Fibroblast of skin of abdomen (primary cell): ENCODE data around the gene USP34.
A peak's percentile ranks its signal among the peaks of the same experiment; 100 is the strongest.
"Not testable (repeated sequence)": the region's sequence is repeated elsewhere in the genome, so short reads cannot be mapped to it uniquely, and the experiment has no call there.

Experiments used
- DNase-seq: peaks from one replicate; pipeline ENCODE4 v3.0.0-alpha.2; 2013

Gene USP34

DNA sequence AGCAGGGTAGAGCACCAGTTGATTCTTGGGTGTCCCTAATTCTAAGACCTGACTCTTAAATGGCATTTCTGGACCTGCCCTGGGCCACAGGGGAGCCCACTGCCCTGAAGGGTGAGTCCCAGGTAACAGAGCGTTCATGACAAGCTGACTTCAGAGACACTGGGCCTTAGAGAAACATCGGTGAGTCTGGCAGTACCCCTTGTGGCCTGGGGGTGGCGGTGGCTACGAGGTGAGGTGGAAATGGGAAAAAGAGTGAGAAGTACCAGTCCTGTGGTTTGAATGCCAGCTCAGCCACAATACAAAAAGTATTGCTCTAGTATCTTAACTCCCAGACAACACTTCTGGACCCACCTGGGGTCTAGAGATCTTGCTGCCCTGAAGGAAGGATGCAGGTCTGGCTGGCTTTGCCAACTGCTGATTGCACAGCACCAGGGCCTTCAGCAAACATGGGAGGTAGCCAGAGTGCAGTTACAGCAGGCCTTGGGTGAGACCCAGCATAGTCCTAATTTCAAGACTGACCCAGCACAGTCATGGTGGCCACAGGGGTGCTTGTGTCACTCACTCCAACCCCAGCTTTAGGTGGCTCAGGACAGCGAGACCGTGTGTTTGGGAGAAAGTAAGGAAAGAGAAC, 44.5 kb downstream of the USP34 start:
- peak; percentile 10 for DNase-seq

DNA sequence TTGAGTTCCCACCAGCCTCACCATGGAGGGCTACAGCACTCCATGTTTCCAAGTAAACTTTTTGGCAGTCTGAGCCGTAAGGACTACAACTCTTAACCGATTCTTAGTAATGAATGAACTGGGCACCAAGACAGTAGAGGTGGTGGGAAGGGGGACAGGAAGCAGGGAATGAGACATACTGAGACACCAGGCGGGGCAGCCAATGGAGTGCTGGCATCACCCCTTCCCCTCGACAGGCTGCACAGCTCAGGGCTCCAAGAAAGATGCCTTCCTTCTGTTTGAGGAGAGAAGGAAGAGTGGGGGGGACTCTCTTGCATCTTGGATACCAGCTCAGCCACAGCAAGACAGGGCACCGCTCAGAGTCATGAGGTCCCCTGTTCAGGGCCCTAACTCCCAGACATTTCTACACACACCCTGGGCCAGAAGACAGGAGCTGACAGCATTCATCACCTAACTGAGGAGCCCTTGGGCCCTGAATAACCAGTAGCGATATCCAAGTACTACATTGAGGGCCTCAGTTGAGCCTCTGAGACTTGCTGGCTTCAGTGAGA, 45.2 kb downstream of the USP34 start:
- no peak for DNase-seq

DNA sequence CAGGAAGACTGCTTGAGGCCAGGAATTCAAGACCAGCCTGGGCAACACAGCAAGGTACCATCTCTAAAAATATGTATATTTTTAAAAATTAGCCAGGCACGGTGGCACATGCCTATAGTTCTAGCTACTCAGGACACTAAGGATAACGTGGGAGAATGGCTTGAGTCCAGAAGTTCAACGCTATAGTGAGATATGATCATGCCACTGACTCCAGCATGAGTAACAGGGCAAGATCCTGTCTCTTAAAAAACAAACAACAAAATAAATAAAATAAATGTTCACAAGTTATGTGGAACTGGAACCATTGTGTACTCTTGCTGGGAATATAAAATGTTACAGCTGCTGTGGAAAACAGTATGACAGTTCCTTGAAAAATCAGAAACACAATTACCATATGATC, 47.2 kb downstream of the USP34 start:
- no peak for DNase-seq

DNA sequence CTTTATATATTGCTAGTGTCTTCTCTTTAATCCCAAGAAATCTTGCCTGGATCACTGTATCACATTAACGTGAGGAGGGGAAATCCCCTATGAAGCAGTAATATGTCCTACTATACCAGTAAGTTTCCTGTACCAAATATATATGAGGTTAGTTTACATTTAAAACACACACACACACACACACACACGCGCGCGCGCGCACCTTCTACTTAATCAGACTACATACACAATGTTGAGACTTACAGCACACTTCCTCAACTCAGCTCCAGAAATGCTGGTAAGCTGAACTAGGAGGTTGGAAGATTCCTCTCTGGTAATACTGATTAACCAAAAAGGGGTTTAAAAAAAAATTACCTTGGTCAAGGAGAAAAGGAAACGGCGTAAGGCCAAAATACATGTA, 49.3 kb downstream of the USP34 start:
- no peak for DNase-seq

DNA sequence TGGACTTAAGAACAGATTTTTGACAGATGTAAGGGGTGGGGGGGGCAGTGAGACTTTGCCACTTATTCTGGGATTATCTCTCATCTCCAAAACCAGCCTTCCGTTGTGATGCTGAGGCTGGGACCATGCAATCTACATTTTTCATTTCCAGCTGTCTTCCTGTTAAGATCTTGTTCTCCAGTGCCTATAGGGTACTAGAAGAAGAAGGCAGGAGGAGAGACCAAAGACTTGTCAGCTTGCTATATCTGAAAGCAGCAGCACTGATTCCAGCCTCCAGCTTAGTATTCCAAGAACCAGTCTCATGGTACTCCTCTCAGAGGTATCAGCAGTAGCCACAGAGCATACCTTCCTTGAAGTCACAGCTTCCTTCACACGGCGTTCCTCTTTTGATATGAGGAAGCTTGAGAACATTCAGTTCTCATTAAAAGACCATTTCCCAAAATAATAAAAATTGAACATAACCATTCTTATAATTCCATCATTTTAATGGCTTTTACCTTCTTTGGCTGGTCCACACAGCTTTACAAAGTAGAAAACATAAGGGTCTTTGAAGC, 49.8 kb downstream of the USP34 start:
- DNase-seq: no peak

DNA sequence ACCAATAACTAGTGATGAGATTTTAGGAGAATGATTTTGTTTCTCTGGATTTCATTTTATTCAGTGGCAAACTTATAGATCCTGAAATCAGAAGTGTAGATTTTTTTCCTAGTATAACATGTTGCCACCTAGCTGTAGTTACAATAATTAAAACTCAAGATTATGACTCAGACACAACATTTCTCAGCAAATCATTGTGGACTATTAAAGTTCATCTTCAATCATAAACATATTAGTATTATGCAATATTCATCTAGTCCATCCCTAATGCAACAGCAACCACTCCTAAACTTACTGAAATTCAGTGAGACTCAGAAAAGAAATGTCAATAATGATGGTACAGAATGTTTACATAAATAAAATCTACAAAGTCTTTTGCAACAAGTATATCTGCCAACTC, 51.3 kb downstream of the USP34 start:
- no peak for DNase-seq

DNA sequence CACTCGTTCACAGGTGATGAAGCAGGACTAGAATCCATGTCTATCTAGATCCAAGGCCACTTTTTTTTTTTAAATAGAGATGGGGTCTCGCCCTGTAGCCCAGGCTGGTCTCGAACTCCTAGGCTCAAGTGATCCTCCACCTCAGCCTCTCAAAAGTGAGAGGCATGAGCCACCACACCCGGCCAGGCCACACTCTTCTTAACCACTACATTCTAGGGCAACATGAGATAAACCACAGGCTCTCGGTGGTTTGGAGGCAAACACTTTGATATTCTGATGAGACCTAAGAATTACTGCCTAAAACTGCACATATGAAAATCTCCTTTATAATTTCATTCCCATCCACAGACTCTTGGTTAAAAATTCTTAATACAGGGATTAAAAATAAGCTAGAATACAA, 51.8 kb downstream of the USP34 start:
- peak; percentile 9 for DNase-seq

DNA sequence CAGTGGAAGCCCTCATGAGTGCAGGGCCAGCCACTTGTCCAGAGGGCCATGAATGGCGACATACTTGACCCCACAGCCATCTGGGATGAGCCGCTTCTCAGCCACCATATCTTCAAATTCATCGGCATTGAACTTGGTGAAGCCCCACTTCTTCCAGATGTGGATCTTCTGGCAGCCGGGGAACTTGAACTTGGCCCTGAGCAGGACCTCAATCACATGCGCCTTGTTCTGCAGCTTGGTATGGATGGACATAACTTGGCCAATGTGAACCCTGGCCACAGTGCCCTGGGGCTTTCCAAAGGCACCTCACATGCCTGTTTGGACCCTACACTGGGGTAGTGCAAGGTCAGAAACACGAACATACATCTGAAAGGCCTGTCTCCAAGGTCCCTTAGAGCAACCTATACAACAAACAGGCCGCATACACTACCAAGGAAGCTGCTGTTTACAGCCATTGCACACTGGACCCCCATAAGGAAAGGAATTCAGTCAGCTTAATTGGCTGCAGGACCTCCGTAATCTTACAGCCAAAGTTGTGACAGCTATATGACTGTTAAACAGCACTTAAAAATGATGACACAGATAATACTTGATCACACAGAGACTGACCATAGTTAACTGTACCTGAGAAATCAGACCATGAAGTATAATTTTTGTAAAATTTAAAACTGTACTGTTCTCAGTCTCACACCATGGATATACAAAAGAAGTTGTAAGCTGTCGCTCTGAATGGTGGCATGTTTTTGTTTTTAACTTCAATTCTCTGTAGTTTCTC, 53.8 kb downstream of the USP34 start:
- no peak for DNase-seq

DNA sequence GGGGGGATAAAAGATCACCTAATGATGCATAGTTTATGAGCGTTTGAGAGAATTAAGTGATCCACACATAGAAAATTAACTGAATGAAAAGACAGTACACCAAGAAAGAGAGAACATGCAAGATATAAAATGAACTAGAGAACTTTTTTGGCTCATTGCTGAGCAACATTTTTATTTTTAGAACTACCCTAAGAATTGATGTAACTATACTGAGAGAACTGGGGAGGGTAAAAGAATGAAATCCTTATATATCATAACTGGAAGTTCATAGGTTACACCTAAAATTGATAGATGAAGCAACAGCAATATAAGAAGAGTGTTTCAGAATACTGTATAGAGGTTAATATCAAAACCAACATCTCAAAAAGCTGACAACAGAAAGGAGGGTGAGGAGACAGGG, 55.6 kb downstream of the USP34 start:
- no peak for DNase-seq

DNA sequence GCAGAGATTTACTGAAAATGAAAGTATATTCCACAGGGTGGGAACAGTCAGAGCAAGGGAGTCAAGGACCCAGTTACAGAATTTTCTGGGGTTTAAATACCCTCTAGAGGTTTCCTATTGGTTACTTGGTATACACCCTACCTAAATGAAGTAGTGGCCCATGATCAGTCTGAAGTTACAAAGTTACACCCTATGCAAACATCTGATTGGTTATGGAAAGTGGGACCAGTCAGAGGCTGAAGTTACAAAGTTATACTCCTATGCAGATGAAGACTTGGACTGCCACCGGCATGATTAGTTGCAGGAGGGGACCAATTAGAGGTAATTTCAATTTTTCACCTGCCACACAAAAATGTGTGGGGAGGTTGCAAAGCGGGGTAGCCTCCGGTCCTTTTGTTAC, 56.2 kb downstream of the USP34 start:
- DNase-seq: no peak

DNA sequence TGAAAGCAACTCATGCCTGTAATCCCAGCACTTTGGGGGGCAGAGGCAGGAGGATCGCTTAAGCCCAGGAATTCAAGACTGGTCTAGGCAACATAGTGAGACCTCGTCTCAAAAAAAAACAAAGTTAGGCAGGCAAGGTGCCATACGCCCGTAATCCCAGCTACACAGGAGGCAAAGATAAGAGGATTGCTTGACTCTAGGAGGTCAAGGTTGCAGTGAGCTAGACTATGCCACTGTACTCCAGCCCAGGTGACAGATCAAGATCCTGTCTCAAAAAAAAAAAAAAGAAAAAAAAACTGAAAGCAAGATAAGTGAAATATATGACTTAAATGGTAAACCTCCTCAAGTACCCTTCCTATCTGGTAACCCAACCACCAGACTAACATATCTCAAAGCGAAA, 59.8 kb downstream of the USP34 start:
- no peak for DNase-seq

DNA sequence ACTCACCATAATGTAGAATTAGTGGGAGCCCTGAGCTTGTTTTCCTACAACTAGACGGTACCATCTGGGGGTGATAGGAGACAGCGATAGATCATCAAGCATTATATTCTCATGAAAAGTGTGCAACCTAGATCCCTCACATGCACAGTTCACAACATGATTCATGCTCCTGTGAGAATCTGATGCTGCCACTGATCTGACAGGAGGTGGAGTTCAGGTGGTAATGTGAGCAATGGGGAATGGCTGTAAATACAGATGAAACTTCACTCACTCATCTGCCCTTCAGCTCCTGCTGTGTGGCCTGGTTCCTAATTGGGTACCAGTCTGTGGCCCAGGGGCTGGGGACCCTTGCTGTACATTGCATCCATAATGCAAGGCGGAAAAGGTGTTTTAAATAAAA, 60.7 kb downstream of the USP34 start:
- no peak for DNase-seq

DNA sequence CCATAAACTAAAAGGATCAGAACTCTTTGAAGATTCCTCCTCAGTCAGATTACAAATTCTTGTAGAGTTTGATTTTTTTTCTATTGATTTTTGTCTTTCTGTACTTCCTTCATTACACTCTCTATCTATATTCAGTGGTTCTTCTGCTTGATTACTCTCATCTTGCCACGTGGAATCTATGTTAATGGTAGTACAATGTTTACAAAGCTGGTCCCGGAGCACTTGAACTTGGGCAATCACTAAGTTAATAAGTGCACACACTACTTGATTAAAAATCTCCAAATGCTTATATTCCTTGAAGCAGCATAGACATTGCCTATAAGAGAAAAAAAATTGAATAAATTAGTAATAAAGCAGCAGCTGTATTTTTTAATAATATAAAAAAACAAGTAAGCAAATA, 65.1 kb downstream of the USP34 start:
- no peak for DNase-seq

DNA sequence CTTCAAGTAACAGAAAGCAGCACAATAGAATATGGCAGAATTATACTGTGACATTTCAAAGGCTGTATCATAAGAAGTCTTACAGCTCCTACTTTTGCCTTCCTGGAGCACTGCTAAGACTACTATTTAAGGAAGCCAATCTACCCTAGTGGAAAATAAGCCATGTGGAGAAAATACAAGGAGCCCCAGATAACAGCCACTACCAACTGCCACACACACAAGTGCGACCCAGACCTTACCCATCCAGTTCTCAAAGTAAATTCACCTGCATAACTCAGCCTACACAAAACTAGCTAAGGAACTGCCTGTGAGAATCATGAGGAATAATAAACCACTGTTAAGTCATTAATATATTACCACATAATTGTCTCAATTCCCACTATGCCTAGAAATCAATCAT, 66.4 kb downstream of the USP34 start:
- DNase-seq: no peak

DNA sequence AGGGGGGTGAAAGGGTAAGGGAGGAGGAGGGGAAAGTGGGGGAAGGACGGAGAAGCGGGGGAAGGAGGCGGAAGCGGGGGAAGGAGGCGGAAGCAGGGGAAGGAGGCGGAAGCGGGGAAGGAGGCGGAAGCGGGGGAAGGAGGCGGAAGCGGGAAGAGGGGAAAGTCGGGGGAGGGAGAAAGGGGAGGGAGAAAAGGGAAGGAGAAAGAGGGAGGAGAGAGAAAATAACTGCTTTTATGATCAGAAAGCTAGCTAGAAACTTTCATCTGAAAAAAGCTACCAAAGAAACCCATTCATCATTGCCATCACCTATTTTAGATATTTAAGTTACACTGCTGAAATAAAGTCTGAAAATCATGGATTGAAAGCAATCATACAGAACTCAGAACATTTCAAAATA, 72.5 kb downstream of the USP34 start:
- no peak for DNase-seq

DNA sequence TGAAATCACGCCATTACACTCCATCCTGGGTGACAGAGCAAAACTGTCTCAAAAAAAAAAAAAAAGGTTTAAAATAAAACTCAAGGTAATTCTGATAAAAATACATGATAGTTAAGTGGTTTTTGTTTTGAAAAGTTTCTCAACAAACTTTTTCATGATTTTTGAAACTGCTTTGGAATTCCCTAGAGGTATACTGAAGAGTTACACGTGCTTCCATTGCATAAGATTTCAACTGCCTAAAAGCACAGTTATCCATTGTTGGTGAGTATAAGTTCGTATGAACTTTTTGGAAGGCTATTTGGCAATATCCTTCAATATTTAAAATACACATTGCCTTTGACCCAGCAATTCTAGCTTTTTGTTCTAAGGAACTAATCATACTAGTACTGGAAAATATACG, 74.9 kb downstream of the USP34 start:
- no peak for DNase-seq

DNA sequence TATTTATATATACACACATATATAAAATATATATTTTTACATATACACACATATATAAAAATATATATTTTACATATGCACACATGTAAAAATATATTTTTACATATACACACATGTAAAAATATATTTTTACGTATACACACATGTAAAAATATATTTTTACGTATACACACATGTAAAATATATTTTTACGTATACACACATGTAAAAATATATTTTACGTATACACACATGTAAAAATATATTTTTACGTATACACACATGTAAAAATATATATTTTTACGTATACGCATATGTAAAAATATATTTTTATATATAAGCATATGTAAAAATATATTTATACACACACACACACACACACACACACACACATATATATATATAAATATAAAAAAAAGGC, 83.3 kb downstream of the USP34 start:
- DNase-seq: not testable (repeated sequence)

DNA sequence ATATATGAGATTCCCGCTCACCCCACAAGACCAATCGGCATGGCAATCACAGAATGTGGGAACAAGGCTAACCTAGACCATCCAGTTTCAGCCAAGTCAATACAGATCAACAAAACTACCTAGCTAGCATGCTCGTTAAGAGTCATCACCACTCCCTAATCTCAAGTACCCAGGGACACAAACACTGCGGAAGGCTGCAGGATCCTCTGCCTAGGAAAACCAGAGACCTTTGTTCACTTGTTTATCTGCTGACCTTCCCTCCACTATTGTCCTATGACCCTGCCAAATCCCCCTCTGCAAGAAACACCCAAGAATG, 90.0 kb downstream of the USP34 start:
- not testable (repeated sequence) for DNase-seq

DNA sequence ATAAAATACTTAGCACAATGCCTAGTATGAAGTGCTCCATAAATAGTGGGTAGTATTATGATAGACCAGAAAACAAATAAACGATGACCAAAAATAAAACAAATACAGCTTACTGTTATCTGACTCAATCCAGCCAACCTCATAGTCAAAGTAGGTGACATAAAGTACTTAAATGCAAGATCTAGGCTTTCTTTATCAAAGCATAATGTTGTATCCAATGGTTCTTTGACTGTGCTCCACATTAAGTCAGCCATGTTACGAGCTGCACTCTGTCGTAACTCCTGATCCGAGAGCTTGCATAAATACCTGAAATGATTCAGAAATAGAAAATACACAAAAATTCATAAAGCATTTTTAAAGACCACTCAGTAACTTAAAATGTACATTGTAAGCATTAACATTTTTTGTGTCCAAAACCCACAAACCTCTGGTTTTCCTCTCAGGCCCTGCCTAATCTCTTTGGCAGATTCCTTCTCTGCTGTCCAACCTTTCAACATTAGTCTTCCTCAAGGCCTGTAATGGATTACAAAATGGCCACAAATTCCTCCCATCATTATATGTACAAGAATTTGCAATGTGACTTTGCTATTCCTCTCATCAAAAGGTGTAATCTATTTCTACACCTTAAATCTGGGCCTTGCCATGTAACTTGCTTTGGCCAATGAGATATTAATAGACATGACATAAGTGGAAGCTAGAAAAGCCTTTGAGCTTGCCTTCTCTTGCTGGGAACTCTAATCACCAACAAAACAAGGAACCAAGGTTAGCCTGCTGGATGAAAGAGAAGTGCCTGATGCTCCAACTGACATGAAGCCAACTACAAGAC, 90.6 kb downstream of the USP34 start:
- DNase-seq: peak; percentile 14

DNA sequence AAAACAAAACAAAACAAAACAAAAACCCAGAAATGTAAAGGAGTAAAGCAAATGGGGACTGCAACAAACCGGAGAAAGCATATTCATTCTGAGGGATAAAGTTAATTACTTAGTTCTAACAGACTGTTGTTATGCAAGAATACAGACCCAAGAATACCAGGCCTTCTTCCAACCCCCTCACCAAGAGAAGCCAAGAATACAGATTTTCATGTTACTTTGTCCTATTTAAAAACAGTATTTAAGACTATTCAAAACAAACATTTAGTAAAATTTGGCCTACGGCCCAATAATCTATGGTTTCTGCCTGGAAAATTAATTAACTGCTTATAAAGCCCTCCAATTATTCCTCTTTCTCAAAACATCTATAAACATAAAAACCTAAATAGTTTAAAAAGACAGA, 91.4 kb downstream of the USP34 start:
- no peak for DNase-seq

DNA sequence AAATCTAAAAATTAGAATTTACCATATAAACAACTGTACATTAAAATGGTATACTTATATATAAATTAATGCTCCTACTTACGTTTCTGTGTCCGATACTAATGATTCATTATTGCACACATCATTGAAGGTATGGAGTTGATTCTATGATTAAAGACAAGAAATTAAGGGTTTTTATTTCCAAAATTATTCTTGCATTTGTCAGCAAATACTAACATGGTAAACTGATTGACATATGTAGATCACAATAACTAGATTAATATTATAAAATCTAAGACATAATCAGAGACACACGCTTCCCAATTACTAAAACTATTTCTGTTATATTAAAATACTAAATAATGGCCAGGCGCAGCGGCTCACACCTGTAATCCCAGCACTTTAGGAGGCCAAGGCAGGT, 92.6 kb downstream of the USP34 start:
- no peak for DNase-seq

DNA sequence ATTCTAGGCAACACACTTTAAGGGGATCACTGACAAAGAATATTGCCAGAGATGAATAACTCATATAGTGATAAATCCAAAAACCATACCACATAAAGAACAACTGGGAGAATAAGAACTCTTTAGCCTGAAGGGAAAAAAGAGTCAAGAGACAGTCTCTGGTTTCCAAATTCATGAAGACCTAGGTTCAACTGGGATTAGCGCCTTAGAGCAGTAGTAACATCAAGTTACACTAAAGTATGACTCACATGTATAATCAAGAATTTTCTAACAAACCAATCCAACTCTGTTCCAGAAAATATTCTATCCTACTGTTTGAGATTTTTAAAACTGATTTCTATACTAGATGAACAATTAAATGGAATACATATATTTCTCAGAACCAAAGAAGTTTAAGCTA, 93.8 kb downstream of the USP34 start:
- DNase-seq: no peak

DNA sequence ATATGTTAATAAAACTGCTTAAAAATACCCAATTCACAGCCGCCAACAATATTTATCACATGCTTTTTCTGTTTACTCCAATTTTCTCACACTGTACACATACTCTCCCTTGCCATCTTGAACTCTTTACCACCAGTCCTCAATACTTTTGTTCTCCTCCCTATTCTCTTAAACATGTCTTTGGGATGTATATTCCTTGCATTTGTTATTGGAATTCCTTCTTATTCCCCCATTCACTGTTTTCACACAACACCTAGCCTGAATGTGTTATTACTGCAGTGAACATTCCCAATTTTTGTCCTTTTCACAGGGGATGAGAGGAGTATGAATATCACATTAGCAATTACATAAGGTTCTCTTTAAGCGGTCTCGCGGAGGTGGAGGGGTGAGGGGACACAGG, 94.7 kb downstream of the USP34 start:
- no peak for DNase-seq
